Bronchial epithelial cell (primary cell): ENCODE measurements around the gene HIGD1C. TPM values are rescaled to one million over a fixed set of nuclear protein-coding genes. Genes with fewer than 3 reads are reported as not detected.
A peak's percentile ranks its signal among the peaks of the same experiment; 100 is the strongest.
"Not testable (repeated sequence)": the region's sequence is repeated elsewhere in the genome, so short reads cannot be mapped to it uniquely, and the experiment has no call there.

Source experiments
- DNase-seq: peaks from one replicate; pipeline ENCODE4 v3.0.0-alpha.2; 2010; ENCODE audit warnings: low read depth
- FAIRE-seq: peaks from 2 replicates; lab custom pipeline; 2011; peaks lifted over from hg19 to GRCh38; lab: Jason Lieb, UNC
- H3K27me3 ChIP-seq: 2 replicates; pipeline ENCODE4 v1.5.1; 2011; ENCODE audit warnings: low read length; ENCODE audit not compliant: control insufficient read depth, insufficient read depth
- H3K36me3 ChIP-seq: 2 replicates; pipeline ENCODE4 v1.5.1; 2011; ENCODE audit warnings: low read length; ENCODE audit not compliant: control insufficient read depth, insufficient read depth
- H3K4me3 ChIP-seq: 2 replicates; pipeline ENCODE4 v1.5.1; 2011; ENCODE audit warnings: mild to moderate bottlenecking, low read depth, low read length, control low read depth
- total RNA-seq: library from RNA; depleted of rRNA; stranded (reverse); fragments of >200 nt; gene quantifications from 2 replicates; pipeline ENCODE4 v1.2.1, GENCODE V29; 2014
- TF ChIP-seq, protein P1 (sequence below): IDR thresholded peaks from 2 replicates; pipeline ENCODE4 v1.5.1; 2011; ENCODE audit warnings: mild to moderate bottlenecking, moderate library complexity, low read length, control low read depth, inconsistent platforms; ENCODE audit not compliant: insufficient read depth, severe bottlenecking

The HIGD1C gene
- total RNA-seq, 1 donor from 2014 or later, result not detected

DNA sequence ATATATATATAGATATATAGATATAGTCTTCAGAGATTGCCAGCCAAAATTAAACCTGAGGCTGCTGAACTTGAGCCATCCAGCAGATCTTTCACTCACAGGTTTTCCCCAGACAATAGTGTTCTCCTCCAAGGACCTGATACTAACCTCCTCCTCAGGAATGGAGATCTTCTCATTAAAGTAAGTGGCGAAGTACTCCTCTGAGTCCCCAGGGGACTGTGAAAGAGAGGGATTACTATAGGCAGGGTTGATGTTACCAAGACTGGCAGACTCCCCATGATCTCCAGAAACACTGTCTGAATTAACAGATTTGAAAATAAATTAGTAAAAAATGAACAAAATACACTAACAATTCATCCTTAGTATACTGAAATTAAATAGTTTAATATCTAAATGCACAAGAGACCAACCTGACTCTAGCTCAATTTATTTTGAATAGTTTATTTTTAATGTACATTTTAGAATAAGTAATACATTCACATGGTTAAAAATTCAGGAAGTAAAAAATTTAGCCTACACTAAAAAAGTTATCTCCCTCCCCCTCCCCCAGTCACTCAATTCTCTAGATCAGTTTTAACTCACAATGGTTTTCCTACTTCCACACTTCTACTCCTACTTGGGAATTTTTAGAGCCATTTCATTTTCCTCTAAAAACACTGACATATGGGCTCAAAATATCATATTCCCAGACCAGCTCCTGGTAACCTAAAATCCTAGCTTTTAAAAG lies 56.1 kb downstream of the HIGD1C start:
- DNase-seq (no peak), FAIRE-seq (no peak)
- TF ChIP-seq, protein P1, sequence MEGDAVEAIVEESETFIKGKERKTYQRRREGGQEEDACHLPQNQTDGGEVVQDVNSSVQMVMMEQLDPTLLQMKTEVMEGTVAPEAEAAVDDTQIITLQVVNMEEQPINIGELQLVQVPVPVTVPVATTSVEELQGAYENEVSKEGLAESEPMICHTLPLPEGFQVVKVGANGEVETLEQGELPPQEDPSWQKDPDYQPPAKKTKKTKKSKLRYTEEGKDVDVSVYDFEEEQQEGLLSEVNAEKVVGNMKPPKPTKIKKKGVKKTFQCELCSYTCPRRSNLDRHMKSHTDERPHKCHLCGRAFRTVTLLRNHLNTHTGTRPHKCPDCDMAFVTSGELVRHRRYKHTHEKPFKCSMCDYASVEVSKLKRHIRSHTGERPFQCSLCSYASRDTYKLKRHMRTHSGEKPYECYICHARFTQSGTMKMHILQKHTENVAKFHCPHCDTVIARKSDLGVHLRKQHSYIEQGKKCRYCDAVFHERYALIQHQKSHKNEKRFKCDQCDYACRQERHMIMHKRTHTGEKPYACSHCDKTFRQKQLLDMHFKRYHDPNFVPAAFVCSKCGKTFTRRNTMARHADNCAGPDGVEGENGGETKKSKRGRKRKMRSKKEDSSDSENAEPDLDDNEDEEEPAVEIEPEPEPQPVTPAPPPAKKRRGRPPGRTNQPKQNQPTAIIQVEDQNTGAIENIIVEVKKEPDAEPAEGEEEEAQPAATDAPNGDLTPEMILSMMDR, result no peak
- no peaks in the 10 kb centered on the region for H3K27me3 ChIP-seq
- H3K4me3 ChIP-seq, result no peak overlapping the region
- peaks cover 4% of the 10 kb centered on the region for H3K36me3 ChIP-seq

DNA sequence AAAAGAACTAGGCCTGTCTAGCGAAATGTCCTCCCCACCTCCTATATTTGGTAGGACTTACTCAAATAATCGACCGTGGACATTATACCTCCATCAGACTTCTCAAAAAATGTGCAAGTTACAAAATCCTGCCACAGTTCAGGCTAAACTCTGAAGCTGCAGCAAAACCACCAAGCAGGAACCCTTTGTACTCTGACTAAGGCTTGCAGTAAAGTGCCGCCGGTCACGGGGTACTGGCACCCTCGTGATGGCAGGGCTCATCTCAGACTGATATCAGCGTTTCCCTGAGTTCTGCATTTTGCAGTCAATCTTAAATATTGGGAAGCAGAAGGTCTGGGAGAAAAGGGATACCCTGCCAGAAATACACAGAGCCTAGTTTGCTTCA lies 56.7 kb downstream of the HIGD1C start:
- no peak for FAIRE-seq

DNA sequence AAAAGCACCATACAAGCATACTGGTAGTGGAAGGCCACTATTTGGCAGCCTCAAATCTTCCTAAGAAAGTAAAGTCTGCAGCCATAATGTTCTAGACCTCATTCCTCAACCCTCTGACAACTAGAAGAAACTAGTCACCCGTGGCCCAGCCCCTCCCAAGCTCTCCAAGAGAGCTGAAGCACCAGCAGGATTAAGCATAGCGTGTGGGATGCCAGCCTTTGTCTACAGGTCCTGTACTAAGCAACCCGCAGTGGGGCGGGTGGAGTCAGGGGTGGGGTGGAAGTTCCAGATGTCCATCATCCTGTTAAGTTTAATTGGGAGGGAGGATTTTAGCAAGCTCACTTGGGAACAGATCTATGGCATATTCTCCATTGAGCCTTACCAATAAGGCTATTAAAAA lies 59.6 kb downstream of the HIGD1C start:
- Histone ChIP-seq H3K36me3 (peaks cover 2% of the 10 kb centered on the region), H3K27me3 (no peaks in the 10 kb centered on the region), H3K4me3 (no peak overlapping the region)
- TF ChIP-seq, protein P1, result no peak
- FAIRE-seq, result no peak
- peak; percentile 15 for DNase-seq

More for the DNA sequence above, 56.7 kb downstream of the HIGD1C start:
- peaks cover 4% of the 10 kb centered on the region for H3K36me3 ChIP-seq
- TF ChIP-seq, protein P1, result no peak
- H3K27me3 ChIP-seq, result no peaks in the 10 kb centered on the region
- DNase-seq, result no peak
- H3K4me3 ChIP-seq, result no peak overlapping the region

DNA sequence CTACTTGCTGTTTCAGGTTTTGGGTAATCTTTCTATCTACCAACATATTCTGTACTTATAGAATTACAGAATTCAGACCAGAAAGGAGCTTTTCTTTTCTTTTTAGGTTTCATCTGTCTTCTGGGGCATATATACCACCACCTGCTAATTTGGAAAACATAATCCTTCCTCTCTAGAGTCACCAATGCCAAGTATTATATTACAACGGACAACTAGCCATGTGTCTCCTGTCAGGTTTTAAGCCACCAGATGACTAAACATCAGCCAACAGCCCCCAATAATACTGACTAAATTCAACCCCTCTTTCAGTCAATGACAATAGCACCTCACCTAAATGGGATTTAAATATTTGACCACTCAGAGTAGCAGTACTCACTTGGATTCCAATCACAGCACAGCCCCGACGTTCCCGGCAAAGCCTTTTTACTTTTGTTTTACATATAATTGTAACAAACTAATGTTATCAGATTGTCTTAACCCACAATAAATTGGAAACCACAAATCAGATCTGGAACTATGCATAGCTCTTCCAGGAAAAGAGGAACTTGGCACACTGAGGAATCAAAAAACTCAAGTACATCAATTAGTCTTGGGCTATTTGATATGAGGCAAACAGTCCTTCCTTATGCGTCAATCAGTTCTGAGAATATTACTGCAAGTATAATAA lies 60.4 kb downstream of the HIGD1C start:
- TF ChIP-seq, protein P1, result no peak
- Histone ChIP-seq H3K27me3 (no peaks in the 10 kb centered on the region), H3K36me3 (peaks cover 2% of the 10 kb centered on the region), H3K4me3 (no peak overlapping the region)
- no peak for DNase-seq
- no peak for FAIRE-seq

DNA sequence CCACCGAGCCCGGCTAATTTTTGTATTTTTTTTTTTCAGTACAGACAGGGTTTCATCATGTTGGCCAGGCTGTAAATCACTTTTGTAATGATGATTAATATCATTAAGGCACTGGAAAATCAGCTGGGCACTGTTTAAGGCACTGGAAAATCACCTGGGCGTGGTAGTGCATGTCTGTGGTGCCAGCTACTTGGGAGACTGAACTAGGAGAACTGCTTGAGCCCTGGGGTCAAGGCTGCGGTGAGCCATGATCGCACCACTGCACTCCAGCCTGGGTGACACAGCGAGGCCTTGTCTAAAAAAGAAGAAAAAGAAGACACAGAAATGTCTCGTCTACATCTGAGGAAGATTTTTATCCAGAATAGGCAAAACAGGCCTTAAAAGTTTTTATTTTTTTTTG lies 61.1 kb downstream of the HIGD1C start:
- no peaks in the 10 kb centered on the region for H3K27me3 ChIP-seq
- H3K4me3 ChIP-seq, result no peak overlapping the region
- DNase-seq (peak; percentile 29), FAIRE-seq (no peak)
- no peaks in the 10 kb centered on the region for H3K36me3 ChIP-seq
- TF ChIP-seq, protein P1, result no peak

DNA sequence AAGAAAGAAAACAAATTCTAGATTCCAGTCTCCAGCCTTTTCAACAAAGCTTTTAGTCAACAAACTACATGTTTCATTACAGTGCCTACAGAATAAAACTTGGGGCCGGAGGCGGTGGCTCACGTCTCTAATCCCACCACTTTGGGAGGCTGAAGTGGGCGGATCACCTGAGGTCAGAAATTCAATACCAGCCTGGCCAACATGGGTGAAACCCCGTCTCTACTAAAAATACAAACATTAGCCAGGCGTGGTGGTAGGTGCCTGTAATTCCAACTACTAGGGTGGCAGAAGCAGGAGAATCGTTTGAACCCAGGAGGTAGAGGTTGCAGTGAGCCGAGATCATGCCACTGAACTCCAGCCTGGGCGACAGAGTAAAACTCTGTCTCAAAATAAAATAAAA lies 62.1 kb downstream of the HIGD1C start:
- not testable (repeated sequence) for FAIRE-seq

More for the DNA sequence above, 62.1 kb downstream of the HIGD1C start:
- H3K4me3 ChIP-seq, DNase-seq, H3K36me3 ChIP-seq, H3K27me3 ChIP-seq: not testable (repeated sequence)
